Lower leg skin (tissue), 3 donors: ENCODE results near the gene EPM2A.

Experiments used
- CTCF ChIP-seq, 3 donors: fragments of 450-650 bp; IDR thresholded peaks; one replicate each; pipeline ENCODE4 v1.5.1; 2016; ENCODE audit warnings: antibody characterized with exemption in 3 of 3, mild to moderate bottlenecking in 3 of 3, moderate library complexity in 2 of 3
- POLR2A ChIP-seq, 2 donors: fragments of 450-650 bp; IDR thresholded peaks; one replicate each; pipeline ENCODE4 v1.6.1; 2016 to 2017; ENCODE audit warnings: antibody characterized with exemption in 2 of 2, mild to moderate bottlenecking in 1 of 2, moderate library complexity in 1 of 2

GRCh38 chr6:145603424-145603833 is 131.9 kb downstream of the EPM2A start:
- TF ChIP-seq CTCF (IDR thresholded peaks at IDR 0.05) (no peak), POLR2A (IDR thresholded peaks at IDR 0.05) (no peak)
